Stimulated activated CD4-positive, alpha-beta T cell treated with anti-CD3 and anti-CD28 coated beads, Interleukin-4, amount 100 ng/mL, for 48 hours (primary cell): Measurements from ENCODE around the gene ACSBG1.
A peak's percentile ranks its signal among the peaks of the same experiment; 100 is the strongest.

Source experiments
- DNase-seq, 2 donors: peaks; one replicate each; pipeline ENCODE4 v3.0.0-alpha.2; 2020; ENCODE audit warnings: low read depth in 2 of 2

The ACSBG1 gene

GRCh38 chr15:78203346-78204225, 30.8 kb downstream of the ACSBG1 start:
- no peak for DNase-seq

GRCh38 chr15:78201281-78202190, 32.8 kb downstream of the ACSBG1 start:
- no peak for DNase-seq

- no peak for DNase-seq
Measured at GRCh38 chr15:78200276-78200930, 34.0 kb downstream of the ACSBG1 start.

DNA sequence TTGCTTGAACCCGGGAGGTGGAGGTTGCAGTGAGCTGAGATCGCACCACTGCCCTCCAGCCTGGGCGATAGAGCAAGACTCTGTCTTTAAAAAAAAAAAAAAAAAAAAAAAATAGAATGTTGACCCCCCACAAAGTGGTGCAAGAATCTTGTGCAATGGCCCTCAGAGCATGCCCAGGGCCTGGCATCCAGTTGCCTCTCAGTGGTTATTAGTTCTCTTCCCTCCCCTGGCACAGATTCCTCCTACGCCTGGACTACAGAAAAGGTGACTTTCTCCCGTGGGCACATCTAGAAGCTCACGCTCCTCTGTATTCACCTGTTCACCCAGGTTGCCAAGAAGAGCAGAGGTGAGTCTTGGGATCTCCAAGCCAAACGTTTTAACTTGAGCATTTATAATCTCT, 36.7 kb downstream of the ACSBG1 start:
- DNase-seq = no peak

- peak; percentile 15 to 36 for DNase-seq
Measured at GRCh38 chr15:78195735-78196201, 38.6 kb downstream of the ACSBG1 start.

DNA sequence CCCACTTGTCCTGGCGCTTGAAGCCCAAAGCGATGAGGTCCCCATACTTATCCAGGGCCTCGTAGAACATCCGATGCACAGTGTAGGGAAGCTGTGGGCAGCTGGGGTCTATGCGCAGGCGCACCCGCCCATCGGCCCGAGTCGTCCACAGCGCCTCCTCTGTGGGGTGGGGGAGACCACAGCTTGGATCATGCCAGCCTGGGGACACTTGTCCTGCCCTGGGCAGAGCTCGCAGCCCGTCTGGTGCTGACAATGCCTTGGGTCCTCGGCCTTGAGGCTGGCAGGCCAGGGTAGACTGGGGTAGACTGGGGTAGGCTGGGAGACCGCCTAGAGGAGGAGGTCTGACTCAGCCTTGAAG, 39.8 kb downstream of the ACSBG1 start:
- no peak for DNase-seq

GRCh38 chr15:78193731-78194567, 40.4 kb downstream of the ACSBG1 start:
- DNase-seq = no peak

DNA sequence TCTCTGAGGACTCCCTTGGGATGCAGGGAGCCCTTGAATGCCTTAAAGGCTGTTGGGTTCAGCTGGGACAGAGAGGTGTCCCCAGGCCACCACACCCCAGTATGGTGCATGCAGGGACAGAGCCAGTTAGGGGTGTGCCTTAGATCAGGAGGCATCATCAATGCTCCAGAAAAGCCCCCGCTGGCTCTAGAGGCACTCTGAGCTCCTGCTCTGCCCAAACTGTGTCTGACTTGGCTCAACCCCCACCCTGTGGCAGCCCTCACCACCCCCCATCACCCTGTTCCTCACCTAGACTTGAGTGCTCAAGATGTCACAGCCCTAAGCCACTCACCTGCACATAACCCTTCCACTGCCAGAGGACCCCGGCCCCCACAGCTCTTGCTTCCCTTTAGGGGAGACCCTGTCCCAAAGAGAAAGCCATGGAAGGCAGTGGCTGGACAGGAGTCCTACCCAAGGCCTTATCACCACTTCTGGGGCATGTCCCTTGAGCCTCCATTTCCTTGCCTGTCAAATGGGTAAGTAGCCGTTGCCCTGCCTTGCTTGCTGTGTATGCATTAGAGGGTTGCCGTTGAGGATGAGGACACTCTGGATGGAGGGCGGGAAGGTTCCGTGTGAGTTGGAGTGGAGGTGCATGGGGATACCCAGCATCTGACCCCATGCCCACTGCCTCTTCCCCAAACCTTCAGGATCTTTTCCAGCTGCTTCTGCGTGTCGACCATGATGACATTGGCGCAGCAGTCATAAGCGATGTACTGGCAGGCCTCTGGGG, 41.4 kb downstream of the ACSBG1 start:
- DNase-seq = no peak

DNA sequence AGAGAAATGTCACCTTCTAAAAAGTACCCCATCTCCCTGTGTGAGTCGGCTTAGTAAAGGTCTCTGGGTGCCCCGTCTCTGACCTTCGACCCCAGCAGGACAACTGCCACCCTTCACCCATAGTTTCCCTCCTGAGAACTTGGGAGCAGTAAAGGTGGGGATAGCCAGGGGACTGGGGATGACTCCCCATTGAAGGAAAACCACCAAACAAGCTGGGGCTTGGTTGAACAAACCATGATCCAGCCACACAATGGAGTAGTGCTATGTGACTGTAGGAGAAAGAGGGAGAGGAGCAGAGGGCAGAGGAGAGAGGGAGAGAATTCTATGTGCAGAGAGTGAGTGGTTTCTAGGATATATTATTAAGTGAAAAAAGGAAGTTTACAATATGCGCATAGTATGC, 51.5 kb downstream of the ACSBG1 start:
- DNase-seq = no peak

GRCh38 chr15:78182336-78182700, 52.0 kb downstream of the ACSBG1 start:
- DNase-seq = no peak

- no peak for DNase-seq
Measured at GRCh38 chr15:78179906-78180305, 54.5 kb downstream of the ACSBG1 start.

GRCh38 chr15:78179286-78179840, 55.0 kb downstream of the ACSBG1 start:
- no peak for DNase-seq

DNA sequence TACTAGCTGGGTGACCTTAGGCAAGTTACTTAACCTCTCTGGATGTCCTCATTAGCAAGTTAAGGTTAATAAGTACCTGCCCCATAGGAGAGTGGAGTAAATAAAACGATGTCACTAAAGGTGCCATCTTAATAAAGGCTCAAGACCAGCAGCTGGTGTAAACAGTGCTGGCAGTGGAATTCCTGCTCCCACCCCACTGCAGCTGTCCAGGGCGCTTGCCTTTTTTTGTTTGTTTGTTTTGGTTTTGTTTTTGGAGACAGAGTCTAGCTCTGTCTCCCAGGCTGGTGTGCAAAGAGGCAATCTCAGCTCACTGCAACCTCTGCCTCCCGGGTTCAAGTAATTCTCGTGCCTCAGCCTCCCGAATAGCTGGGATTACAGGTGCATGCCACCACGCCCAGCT, 56.3 kb downstream of the ACSBG1 start:
- no peak for DNase-seq

DNA sequence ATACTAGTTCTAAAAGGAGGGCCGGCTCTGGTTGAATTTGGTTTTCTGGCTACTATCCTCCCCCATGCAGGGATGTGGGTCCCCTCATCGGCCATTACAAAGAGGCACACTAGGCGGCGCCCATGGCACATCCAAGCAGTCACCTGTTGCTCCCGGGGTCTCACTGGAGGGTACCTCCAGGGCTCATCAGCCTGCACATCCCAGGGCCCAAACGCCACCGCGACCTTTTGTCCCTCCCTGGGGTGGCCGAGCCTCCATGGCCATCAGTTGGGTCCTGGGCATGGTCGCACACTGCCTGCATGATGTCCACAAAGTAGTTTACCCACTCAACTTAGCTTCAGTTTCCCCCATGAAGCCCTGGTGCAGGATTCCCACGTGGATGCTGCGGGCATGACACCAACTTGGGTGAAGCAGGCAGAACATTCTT, 56.9 kb downstream of the ACSBG1 start:
- DNase-seq = peak; percentile 22 to 24

DNA sequence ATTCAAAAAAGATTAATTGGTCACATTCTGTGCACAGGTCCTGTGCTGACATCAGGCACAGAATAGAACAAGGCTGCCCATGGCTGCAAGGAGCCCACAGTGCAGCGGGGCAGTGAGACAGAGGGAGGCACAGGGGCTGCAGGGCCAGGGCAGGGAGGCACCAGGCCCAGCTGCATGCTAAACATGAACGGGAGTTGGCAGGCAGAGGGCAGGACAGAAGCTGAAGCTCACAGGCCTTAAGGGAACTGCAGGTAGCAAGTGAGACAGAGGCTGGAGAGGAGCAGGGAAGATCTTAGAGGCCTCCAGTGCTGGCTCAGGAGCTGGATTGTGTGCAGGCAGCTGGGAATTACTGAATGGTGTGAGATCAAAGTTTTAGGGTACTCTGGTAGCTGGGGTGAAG, 59.0 kb downstream of the ACSBG1 start:
- no peak for DNase-seq

DNA sequence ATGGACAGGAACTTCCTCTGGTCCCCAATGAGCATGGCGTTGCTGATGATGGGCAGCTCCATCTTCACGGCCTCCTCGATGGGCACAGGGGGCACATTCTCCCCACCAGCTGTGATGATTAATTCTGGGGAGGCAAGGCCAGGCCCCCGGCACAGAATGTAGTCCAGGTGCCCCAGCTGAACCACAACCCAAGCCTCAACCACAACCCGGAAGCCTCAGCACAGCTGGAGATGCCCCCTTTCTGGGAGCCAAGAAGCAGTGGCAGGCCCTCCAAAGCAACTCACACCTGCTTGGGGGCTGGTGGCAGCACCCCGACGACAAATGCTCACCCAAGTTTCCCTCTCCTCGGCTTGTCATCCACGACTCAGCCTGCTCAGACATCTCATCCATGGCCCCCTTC, 60.0 kb downstream of the ACSBG1 start:
- DNase-seq = no peak

- no peak for DNase-seq
Measured at GRCh38 chr15:78171864-78172472, 62.4 kb downstream of the ACSBG1 start.

GRCh38 chr15:78170848-78171773, 63.3 kb downstream of the ACSBG1 start:
- no peak for DNase-seq

DNA sequence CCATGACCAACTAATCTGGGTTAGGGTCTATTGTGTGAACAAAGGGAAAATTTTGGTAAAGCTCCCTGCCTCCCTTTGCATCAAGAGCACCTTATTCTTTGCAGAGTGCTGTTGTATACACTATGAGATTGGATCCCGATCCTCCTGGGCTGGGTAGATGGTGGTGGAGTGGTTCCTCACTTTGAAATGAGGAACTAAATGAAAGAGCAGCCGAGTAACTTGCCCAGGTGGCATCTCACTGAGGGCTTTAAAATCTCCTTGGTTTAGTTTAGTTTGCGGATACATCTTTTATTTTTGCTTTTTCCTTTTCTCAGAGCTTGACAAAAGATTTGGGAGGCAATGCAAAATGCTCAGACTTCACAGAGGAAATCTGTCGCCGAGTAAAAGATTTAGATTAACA, 65.8 kb downstream of the ACSBG1 start:
- no peak for DNase-seq
